Neural cell (in vitro differentiated cells): ENCODE data around the gene ANKRD13C. TPM values are rescaled to one million over a fixed set of nuclear protein-coding genes. Genes with fewer than 3 reads are reported as not detected.
A peak's percentile ranks its signal among the peaks of the same experiment; 100 is the strongest.

Experiments used
- H2AFZ ChIP-seq: fragments of 200-600, 300-800 bp; sonication (generic), shearing (Covaris generic); 2 replicates; pipeline ENCODE4 v1.6.0; 2014; ENCODE audit warnings: low read depth, mild to moderate bottlenecking, antibody characterized with exemption, low read length, moderate library complexity
- H3F3A ChIP-seq: fragments of 200-600 bp; shearing (Covaris generic); 2 replicates; pipeline ENCODE4 v1.6.1; 2016; ENCODE audit warnings: mild to moderate bottlenecking, moderate library complexity, mixed read lengths, antibody characterized with exemption, low read length; ENCODE audit not compliant: insufficient read depth, poor library complexity, severe bottlenecking
- H3K27ac ChIP-seq: fragments of 200-600, 300-800 bp; sonication (generic), shearing (Covaris generic); 2 replicates; pipeline ENCODE4 v1.5.1; 2014; ENCODE audit warnings: mild to moderate bottlenecking, low read length, moderate library complexity
- H3K27me3 ChIP-seq: fragments of 300-800, 200-600 bp; sonication (generic), shearing (Covaris generic); 2 replicates; pipeline ENCODE4 v1.6.0; 2014; ENCODE audit warnings: mild to moderate bottlenecking, low read depth, low read length, moderate library complexity; ENCODE audit not compliant: insufficient read depth
- H3K36me3 ChIP-seq: fragments of 300-800, 200-600 bp; sonication (generic), shearing (Covaris generic); 2 replicates; pipeline ENCODE4 v1.5.1; 2014; ENCODE audit warnings: mild to moderate bottlenecking, antibody characterized with exemption, low read length, moderate library complexity; ENCODE audit not compliant: insufficient read depth
- H3K4me2 ChIP-seq: fragments of 300-800, 200-600 bp; sonication (generic), shearing (Covaris generic); 2 replicates; pipeline ENCODE4 v1.6.0; 2014; ENCODE audit warnings: mild to moderate bottlenecking, low read length
- H3K4me3 ChIP-seq: fragments of 300-800, 200-600 bp; sonication (generic), shearing (Covaris generic); 2 replicates; pipeline ENCODE4 v1.5.1; 2014; ENCODE audit warnings: mild to moderate bottlenecking, low read length, moderate library complexity
- H3K79me2 ChIP-seq: fragments of 200-600 bp; shearing (Covaris generic); replicated peaks from 2 replicates; pipeline ENCODE4 v1.6.0; 2014; ENCODE audit warnings: mild to moderate bottlenecking, low read length, moderate library complexity; ENCODE audit not compliant: insufficient read depth
- H3K9ac ChIP-seq: fragments of 300-800, 200-600 bp; sonication (generic), shearing (Covaris generic); 2 replicates; pipeline ENCODE4 v1.6.1; 2016; ENCODE audit warnings: mild to moderate bottlenecking, low read length, mixed read lengths
- H3K9me2 ChIP-seq: fragments of 200-600 bp; shearing (Covaris generic); 2 replicates; pipeline ENCODE4 v1.6.1; 2016; ENCODE audit warnings: mild to moderate bottlenecking, low read length, mixed read lengths; ENCODE audit not compliant: insufficient read depth
- H3K9me3 ChIP-seq: fragments of 200-600, 300-800 bp; sonication (generic), shearing (Covaris generic); 2 replicates; pipeline ENCODE4 v1.6.1; 2016; ENCODE audit warnings: mild to moderate bottlenecking, mixed run types, low read length, moderate library complexity, mixed read lengths
- H4K20me1 ChIP-seq: fragments of 200-600 bp; shearing (Covaris generic); 2 replicates; pipeline ENCODE4 v1.6.1; 2016; ENCODE audit warnings: mild to moderate bottlenecking, mixed run types; ENCODE audit not compliant: insufficient read depth
- CTCF ChIP-seq: fragments of 450-650 bp; IDR thresholded peaks from 2 replicates; pipeline ENCODE4 v1.5.1; 2014; ENCODE audit warnings: antibody characterized with exemption, mild to moderate bottlenecking, moderate library complexity; ENCODE audit not compliant: poor library complexity, severe bottlenecking
- EP300 ChIP-seq: fragments of 450-650 bp; conservative IDR thresholded peaks from 2 replicates; pipeline ENCODE4 v1.6.1; 2014; ENCODE audit warnings: antibody characterized with exemption, mild to moderate bottlenecking, moderate library complexity; ENCODE audit not compliant: poor library complexity, severe bottlenecking
- EZH2 ChIP-seq: fragments of 200-600, 300-800 bp; shearing (Covaris generic), sonication (generic); IDR thresholded peaks from 2 replicates; pipeline ENCODE4 v1.6.1; 2014; ENCODE audit warnings: antibody characterized with exemption, low read length, borderline replicate concordance, mild to moderate bottlenecking; ENCODE audit not compliant: insufficient read depth, poor library complexity, severe bottlenecking
- MXI1 ChIP-seq: fragments of 450-650 bp; conservative IDR thresholded peaks from 2 replicates; pipeline ENCODE4 v1.6.1; 2014; ENCODE audit warnings: antibody characterized with exemption, mild to moderate bottlenecking; ENCODE audit not compliant: poor library complexity, severe bottlenecking
- POLR2AphosphoS5 ChIP-seq: IDR thresholded peaks from 2 replicates; pipeline ENCODE4 v1.6.1; 2012
- RAD21 ChIP-seq: fragments of 450-650 bp; conservative IDR thresholded peaks from 2 replicates; pipeline ENCODE4 v1.6.1; 2014; ENCODE audit warnings: antibody characterized with exemption, mild to moderate bottlenecking, moderate library complexity
- REST ChIP-seq: IDR thresholded peaks from 2 replicates; pipeline ENCODE4 v1.6.1; 2012; ENCODE audit warnings: borderline replicate concordance
- SMC3 ChIP-seq: fragments of 450-650 bp; conservative IDR thresholded peaks from 2 replicates; pipeline ENCODE4 v1.6.1; 2014; ENCODE audit warnings: antibody characterized with exemption, mild to moderate bottlenecking, moderate library complexity; ENCODE audit not compliant: poor library complexity
- TAF1 ChIP-seq: IDR thresholded peaks from 2 replicates; pipeline ENCODE4 v1.6.1; 2012; ENCODE audit warnings: low read depth
- polyA plus RNA-seq: library from polyadenylated mRNA; depleted of rRNA; stranded (reverse); fragments of >200 nt; gene quantifications from 2 replicates; pipeline ENCODE4 v1.2.3, GENCODE V29; 2014

Gene ANKRD13C
- polyA plus RNA-seq, 1 donor from 2014 or later = 53.3 TPM

GRCh38 chr1:70355920-70356319 is 1.4 kb upstream of the ANKRD13C start:
- Histone ChIP-seq H3K79me2 (peaks cover 32% of the 10 kb centered on the region), H3F3A (peaks cover 3% of the 10 kb centered on the region), H2AFZ (no peak overlapping the region), H3K4me2 (no peak overlapping the region), H3K27ac (no peak overlapping the region), H3K27me3 (no peaks in the 10 kb centered on the region), H3K4me3 (no peak overlapping the region), H3K9ac (no peak overlapping the region), H3K9me2 (no peaks in the 10 kb centered on the region), H4K20me1 (no peaks in the 10 kb centered on the region), H3K36me3 (no peaks in the 10 kb centered on the region), H3K9me3 (no peaks in the 10 kb centered on the region)
- no peak for TF ChIP-seq SMC3
- no peak for TF ChIP-seq POLR2AphosphoS5
- no peak for TF ChIP-seq EP300
- TF ChIP-seq MXI1 = no peak
- no peak for TF ChIP-seq CTCF
- no peak for TF ChIP-seq TAF1
- TF ChIP-seq REST = no peak
- no peak for TF ChIP-seq RAD21
- TF ChIP-seq EZH2 = no peak

- H3K79me2 ChIP-seq = peaks cover 40% of the 10 kb centered on the region
- H3K36me3 ChIP-seq = no peaks in the 10 kb centered on the region
- H3K4me2 ChIP-seq = peak overlapping the region; percentile 50
- peak overlapping the region; percentile 91 for H2AFZ ChIP-seq
- no peaks in the 10 kb centered on the region for H3K9me2 ChIP-seq
- H3K9me3 ChIP-seq = no peaks in the 10 kb centered on the region
- peak overlapping the region; percentile 97 for H3K9ac ChIP-seq
- no peaks in the 10 kb centered on the region for H4K20me1 ChIP-seq
- no peaks in the 10 kb centered on the region for H3K27me3 ChIP-seq
- H3F3A ChIP-seq = peaks cover 3% of the 10 kb centered on the region
- peak overlapping the region; percentile 97 for H3K27ac ChIP-seq
- TF ChIP-seq EZH2 = no peak
- TF ChIP-seq REST = no peak
- no peak for TF ChIP-seq MXI1
- no peak for TF ChIP-seq EP300
- no peak for TF ChIP-seq TAF1
- no peak for TF ChIP-seq POLR2AphosphoS5
- peak overlapping the region; percentile 95 for H3K4me3 ChIP-seq
These were observed 537 bp upstream of the ANKRD13C start for GRCh38 chr1:70355111-70355407.
